Fibroblast of skin of right biceps (primary cell): ENCODE measurements around the gene RPH3AL.
A peak's percentile ranks its signal among the peaks of the same experiment; 100 is the strongest.

Experiments
- DNase-seq: peaks from one replicate; pipeline ENCODE4 v3.0.0-alpha.2; 2013

Gene RPH3AL, protein sequence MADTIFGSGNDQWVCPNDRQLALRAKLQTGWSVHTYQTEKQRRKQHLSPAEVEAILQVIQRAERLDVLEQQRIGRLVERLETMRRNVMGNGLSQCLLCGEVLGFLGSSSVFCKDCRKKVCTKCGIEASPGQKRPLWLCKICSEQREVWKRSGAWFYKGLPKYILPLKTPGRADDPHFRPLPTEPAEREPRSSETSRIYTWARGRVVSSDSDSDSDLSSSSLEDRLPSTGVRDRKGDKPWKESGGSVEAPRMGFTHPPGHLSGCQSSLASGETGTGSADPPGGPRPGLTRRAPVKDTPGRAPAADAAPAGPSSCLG

DNA sequence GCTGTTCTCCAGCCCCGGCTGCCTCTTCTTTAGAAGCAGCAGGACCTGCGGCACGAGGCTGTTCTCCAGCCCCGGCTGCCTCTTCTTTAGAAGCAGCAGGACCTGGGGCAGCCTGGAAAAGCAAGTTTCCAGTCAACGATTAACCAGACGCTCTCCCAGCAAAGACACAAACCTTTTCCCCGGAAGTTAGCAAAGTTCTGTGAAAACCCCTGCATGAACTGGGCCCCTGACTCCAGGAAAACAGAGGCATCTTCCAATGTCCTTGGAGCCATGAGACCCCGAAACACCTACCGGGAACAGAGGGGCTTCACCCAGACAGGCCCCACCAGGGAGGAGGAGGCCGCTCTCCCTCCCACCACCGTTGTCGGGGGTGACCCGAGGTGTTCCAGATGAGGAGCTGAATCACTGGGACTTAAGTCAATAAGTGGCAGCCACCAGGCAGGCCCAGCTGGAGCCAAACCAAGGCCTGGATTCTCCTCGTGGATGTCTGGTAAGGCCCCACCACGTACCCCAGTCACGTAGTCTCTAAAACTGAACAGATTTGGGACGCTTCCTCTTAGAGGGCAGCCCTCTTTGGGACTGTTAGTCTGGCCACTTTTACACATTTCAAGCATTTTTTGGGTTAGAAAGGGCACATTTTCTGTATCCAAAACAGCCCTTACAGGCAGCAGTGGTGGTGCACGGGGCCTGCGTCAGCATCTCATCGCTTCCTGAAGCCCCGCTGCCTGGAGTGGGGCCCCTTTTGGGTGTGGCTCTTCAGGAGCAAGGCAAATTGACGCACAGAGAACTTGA is at the start of gene RPH3AL:
TSS of gene RPH3AL (minus strand) at position 387 of the 792 bp plus-strand sequence. CDS start 25,264 bp downstream, outside the sequence.
- peak; percentile 47 for DNase-seq

DNA sequence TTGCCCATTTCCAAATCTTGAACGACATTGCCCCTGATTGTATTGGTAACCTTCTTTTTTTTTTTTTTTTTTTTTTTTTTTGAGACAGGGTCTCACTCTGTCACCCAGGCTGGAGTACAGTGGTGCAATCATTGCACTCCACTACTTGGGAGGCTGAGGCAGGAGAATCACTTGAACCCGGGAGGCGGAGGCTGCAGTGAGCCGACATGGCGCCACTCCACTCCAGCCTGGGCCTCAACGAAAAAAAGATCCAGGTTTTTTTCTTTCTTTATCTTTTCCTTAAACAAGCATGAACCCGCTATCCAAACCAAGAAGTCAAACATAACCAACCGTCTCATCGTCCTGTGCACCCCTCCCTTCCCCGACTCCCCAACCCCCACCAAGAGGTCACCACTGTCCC is 47.6 kb upstream of the RPH3AL start:
- DNase-seq = no peak

DNA sequence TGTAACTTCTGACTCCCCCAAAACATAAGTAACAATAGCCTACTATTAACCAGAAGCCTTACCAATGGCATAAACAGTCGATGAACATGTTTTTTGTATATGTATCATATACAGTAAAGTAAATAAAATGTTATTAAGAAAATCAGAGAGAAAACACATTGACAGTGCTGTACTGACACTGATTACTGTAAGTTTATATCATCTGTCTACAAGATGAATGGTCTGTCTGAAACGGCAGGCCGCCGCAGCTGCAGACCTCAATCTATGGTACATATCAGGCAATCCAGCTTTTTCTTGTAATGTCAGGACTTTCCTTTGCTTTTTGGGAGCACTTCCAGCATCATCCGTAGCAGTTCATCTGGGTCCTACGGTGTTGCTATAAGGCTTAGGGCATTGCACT is 44.2 kb upstream of the RPH3AL start:
- no peak for DNase-seq

DNA sequence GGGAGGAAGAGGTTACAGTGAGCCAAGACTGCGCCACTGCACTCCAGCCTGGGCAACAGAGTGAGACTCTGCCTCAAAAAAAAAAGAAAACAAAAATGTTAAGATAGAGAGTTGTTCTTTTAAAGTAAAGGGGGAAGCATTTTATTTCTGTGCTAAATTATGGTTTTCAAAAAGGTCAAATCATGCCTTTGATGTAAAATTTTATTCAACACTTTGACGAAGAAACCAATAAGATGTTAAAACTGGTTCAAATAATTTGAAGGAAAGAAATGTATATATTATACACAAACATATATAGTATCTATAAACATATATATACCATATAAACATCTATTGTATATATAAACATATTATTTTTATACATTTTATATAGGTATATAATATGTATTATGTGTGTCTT is 43.4 kb upstream of the RPH3AL start:
- no peak for DNase-seq

DNA sequence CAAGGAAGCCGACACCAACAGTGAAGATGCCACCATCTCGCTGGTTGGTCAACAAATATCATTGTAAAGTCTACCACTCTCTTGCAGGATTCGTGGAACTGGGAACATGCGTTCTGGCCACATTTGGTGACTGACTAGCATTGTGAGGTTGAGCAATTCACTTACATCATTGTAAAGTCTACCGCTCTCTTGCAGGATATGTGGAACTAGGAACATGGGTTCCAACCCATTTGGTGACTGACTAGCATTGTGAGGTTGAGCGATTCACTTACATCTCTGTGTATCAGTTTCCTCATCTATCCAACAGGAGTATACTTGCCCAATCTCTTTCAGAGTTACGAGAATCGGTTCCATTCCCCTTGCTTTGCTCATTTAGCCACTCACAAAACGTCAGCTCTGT is 42.6 kb upstream of the RPH3AL start:
- DNase-seq = no peak

DNA sequence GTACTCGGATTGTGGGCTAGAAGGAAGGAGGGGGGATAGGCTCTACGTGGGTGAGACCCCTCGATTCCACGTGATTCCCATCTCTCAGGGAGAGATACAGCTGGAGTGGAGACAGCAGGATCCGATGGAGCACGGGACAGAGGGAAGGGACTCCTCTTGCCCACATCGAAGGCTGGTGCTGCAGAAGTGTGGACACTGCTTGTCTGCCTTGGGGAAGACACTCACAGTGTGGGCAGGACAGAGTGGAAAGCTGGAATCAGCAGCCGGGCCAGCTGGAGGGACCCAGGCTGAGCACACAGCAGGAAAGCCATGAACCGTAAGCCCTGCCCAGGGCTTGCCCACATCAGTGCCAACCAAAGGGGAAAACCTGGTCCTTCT is 42.1 kb upstream of the RPH3AL start:
- DNase-seq = no peak

DNA sequence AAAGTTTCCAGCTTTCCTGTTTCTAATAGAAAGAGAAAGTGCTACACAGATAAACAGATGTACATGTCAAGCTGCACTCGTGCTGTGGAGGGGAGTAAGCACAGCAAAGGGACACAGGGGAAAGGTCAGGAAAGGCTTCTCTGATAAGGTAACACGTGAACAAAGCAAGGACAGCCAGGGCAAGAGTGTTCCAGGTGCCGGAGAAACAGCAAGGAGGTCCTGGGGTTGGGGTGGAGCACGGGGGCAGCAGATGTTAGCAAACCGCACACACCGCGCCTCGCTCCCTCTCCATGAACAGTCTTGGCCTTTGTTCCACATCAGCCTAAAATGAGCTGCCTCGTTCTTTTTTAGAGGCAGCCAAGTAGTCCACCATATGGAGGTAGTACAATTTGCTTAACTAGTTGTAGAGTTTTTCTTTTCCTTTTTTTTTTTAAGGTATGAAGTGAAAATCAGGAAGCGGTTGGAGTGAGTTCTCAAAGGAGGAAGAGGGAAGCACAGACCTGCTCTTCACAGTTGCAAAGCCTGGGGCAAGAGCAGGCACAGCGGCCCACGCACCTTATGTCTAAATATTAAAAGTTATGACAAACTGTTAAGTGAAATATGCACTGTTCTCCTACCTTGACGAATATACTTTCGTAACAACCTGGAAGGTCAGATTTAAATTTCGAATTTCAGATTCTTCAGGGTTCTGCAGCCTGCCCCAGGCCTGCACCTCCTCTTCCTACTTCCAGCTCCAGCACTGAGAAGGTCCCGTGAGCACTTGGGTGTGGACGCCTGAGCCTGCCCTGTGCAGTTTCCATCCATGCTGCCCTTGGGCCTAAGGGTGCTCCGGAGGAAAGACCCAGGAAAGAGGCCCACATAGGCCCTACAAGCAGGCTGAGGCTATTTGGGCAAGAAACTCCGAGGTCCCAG is 41.5 kb upstream of the RPH3AL start:
- DNase-seq = no peak

DNA sequence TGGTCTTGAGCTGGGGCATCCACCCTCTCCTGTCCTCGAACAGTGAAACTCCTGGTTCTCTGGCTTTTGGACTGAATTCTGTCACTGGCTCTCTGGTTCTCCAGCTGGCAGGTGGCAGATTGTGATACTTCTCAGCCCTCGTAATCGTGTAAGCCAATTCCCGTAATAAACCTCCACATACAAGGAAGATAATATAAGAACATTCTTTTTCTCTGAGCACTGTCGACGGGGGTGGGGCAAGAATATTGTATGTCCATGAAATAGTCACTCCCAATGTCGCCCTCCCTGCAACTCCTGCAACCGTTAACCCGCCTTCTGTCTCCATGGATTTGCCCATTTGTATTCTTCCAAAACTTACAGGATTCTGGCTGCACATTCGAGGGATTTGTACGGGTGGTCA is 39.2 kb upstream of the RPH3AL start:
- no peak for DNase-seq

DNA sequence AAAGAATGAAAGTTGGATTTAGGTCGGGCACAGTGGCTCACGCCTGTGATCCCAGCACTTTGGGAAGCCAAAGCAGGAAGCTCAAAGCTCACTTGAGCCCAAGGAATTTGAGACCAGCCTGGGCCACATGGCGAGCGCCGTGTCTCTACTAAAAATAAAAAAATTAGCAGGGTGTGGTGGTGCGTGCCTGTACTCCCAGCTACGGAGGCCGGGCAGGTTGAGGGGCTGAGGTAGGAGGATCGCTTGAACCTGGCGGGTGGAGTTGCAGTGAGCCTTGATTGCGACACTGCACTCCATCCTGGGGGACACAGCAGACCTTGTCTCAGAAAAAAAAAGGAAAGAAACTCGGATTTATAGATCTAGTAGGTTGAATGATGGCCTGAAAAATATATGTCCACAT is 37.4 kb upstream of the RPH3AL start:
- no peak for DNase-seq

DNA sequence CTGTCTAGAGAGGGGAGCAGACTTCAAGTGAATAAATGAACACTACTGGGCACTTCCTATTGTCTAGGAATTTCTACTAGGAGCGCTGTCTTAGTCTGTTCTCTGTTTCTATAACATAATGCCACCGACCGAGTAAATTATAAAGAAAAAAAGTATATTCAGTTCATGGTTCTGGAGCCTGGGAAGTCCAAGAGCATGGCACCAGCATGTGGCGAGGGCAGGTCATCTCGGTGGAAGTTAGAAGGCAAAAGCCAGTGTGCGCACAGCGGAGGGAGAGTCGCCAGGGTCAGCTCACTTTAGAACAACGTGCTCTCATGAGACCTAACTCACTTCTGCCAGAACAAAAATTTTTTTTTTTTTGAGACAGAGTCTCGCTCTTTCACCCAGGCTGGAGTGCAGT is 35.5 kb upstream of the RPH3AL start:
- no peak for DNase-seq

DNA sequence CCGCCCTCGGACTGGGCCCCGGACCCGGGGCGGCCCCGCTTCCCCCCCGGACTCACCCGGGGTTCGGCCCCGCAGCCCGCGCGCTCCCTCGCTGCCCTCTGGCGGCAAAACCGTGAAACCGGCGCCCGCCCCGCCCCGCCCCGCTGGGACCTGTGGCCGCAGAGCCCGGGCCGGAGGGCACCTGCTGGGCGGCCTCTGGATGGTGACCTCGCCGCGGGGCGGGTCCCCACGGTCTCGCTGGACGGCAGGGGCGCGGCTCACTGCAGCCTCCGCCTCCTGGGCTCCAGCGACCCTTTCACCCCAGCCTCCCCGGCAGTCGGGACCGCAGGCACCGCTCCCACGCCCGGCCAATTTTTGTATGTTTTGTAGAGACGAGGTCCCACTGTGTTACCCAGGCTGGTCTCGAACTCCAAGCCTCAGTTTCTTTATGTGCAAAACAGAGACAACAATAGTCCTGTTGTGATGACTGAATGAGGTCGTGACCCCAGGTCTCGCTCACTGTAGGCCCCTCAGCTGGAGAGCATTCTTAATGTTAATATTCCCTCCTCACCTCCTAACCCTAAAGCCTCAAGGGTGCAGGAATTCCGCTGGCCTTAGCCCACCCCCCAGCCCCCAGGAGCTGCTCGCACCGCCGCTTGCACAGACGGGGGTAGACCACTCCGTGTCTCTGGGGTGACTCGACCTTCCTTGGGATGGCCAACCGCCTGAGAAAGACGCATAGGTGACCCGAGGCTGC is 33.7 kb upstream of the RPH3AL start:
- DNase-seq = peak; percentile 44

DNA sequence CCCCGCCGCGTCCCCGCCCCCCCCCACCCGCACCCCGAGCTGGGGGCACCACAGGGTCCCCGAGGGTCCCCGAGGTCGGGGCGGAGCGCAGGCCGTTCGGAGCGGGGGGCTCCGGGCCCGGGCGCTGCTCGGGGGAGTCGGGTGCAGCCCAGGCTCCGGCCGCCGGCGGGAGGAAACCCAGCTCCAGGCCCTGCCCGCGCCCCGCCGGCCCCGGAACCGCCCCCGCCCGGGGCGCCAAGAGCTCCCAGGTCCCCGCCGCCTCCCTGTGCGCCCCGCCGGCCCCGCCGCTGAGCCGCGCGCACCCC is 33.2 kb upstream of the RPH3AL start:
- no peak for DNase-seq

DNA sequence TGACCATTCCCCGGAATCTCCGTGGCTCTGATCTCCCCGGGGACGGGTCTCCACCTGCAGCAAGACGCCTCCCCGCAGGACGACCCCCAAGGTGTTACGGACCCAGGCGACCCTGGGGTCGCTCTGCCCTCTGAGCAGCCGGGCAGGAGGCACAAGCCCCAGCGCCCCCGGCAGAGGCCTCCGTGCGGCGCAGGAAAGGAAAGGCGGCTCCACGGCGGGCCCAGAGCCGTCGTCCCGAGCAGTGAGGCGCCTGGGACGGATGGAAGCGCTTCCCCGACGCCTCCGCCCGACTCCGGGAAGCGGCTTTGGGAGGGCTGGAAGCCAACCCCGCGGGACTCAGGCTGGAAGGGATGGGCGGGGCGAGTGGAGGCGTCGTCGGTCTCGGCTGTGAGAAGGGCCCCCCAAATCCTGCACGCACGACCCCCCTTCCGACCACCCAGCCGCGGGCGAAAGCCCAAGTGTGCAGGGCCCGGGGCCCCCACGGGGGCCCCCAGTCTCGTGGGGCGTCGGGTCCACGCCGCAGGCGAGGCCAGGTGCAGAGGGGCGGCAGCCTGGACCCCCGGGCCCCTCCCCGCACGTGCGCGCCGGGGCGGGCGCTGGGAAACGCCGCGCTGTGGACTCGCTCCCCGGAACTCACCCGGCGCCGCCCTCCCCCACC is 32.7 kb upstream of the RPH3AL start:
- peak; percentile 18 for DNase-seq

DNA sequence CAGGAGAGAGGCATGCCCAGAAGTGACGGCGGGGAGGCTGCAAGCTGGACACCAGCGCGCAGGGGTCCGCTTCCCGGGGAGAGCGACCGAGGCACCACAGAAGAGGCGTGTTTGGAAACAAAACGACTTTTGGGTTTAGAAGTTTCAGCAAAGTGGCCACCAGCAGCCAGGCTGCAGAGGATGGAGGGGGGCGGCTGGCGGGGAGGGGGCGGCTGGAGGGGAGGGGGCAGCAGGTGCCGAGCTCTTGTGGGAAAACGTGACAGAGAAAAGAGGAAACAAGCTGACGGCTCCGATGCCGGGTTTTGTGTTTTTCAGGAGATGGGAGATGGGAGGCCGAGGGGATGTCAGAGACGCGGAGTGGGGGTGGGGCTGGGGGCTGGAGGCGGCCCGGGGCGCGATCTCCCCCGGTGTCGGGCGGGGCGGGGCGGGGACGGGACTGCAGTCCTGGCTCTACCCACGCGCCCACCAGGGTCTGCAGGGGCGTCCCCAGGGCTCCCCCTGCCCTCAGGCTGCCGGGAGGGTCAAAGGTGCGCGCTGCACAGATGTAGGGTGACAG is 32.1 kb upstream of the RPH3AL start:
- DNase-seq = no peak

DNA sequence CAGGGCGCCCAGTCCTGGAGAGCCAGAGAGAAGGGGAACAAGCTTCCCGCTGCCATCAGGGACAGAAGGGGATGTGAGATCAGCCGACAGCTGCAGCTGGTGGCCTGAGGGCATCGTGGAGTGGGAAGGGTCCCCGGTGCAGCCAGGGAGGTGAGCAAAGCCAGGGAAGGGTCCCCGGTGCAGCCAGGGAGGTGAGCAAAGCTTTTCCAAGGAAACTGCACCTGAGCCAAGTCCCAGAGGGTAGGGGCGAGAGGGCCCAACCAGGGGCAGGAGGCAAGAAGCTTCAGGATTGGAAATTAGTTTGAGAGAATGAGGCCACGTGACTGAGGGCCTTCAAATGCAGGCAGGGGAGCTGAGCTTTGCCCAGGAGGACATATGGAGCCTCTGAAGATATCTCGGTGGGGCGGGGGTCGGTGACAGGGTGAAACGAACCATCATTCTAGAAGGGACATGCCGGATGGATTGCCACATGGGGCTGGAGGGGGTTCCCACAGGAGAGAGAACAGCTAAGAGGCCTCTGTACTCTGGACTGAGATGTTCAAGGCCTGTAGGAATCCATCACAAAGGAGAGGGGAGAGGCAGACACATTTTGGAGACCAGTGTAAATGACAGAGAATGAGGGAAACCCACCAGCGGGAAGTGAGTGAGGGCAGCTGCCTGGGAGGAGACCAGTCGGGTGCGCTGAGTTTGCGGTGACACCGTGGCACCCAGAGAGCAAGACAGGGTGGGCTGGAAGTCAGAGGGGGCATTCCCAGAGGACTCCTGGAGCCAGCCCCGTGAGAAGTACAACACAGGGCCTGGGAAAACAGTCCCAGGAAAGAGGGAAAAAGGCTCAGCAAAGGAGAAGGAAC is 31.4 kb upstream of the RPH3AL start:
- DNase-seq = no peak

DNA sequence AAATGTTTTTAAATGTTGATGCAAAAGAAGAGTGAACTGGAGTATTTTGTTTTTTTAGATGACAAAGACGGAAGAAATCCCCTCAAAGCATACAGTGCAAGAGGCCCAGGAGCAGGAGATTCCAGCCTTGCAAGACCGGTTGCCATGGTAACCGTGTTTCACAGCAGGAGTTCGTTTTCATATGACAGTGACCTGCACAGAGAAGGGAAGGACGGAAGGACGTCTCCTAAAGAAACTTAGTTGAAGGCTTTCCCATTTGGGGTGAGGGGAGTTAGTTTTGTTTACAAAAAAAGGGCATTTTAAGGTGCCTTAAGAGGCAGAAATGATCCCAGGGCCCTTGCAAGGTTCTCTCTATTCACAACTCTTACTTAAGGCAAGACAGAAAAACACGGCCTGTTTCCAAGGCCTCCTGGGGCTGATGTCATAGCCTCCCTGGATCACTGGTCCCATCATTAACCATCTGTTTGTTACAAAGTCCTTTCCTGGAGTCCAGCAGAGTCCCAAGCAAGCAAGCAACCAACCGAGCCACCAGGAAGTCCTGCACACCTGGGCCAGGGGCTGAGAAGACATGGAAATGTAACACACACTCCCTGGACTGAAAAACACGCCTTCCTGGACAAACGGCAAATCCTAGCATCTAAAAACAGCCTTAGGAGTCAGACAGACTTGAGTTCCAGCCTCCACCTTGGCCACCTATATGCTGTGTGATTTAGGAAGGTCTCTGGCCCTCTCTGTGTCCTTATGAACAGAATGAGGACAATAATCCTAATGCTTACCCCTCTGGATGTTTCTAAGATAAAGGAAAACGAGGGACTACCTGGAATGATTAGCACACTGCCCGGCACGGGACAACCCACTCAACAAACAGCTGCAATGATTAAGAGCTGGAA is 30.3 kb upstream of the RPH3AL start:
- DNase-seq = peak; percentile 66

DNA sequence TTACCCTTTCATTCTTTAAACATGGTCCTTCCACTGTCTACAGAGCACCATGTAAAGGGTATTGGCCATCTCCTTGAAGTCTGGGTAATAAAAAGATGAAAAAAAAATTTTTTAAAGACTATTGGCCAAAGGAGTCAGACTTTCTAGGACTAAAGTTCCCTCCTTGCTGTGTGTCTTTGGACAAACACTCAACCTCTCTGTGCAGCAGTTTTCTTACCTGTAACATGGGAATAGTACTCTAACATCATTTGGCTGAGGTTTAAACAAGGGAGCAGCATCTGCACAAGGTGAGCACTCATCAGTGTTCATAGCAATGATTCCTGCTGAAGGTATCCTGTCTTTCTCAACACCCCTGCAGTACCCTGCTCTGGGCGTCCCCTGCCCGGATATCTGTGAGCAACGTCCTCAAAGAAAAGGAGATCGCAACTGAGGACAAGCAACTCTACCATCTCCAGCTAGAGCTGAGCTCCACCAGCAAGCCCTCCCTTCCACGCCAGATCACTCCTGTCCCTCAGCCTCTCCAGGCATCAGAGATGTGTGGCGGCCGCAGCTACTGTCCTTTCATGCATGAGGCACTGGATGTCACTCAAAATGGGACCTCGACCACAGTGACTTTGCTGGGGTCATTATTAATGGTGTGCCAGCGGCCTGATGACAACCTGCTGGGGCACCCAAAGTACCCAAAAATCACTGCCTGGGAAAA is 29.5 kb upstream of the RPH3AL start:
- DNase-seq = no peak

DNA sequence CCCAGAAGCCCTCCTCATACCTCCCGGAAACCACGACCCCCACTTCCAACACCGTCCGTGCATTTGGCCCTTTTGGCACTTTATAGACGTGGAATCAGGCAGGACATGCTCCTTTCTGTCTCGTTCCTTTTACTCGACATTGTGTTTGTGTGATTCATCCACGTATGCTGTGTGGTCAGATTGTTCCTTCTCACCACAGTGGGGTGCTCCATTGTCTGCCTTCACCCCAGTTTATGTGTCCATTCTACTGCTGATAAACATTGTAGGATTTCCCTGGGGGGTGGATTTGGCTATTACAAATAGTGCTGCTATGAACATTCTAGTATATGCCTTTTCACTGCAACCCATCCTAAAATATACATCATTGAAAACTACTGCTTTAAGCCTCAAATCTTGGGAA is 28.9 kb upstream of the RPH3AL start:
- no peak for DNase-seq
